ENCODE data around the gene RBFOX1. TPM values are rescaled to one million over a fixed set of nuclear protein-coding genes. Genes with fewer than 3 reads are reported as not detected.

The RBFOX1 gene
- total and polyA plus RNA-seq, 2 donors (not counting 1 experiment from before 2014, with no cell fraction given): not detected

- Histone ChIP-seq H3K4me2 (replicated peaks; ENCODE audit: low read depth, low read length, poor library complexity, severe bottlenecking) (no peak overlapping the region), H3K9ac (ENCODE audit: low read length) (no peak overlapping the region), H3K79me2 (ENCODE audit: control insufficient read depth, insufficient read depth, low read length) (no peaks in the 10 kb centered on the region), H2AFZ (ENCODE audit: insufficient read depth, low read depth, low read length, poor library complexity, severe bottlenecking) (no peak overlapping the region), H3K27ac (ENCODE audit: low read length in 2 of 2) (no peak overlapping the region), H3K27me3 (replicated peaks in 1 of 4; ENCODE audit: control extremely low read depth in 1 of 4, control insufficient read depth in 3 of 4, insufficient read depth in 4 of 4, low read length in 3 of 4) (no peaks in the 10 kb centered on the region), H4K20me1 (ENCODE audit: control insufficient read depth, insufficient read depth, low read length, poor library complexity, severe bottlenecking) (no peaks in the 10 kb centered on the region), H3K4me3 (ENCODE audit: control extremely low read depth in 1 of 5, extremely low read depth in 1 of 5, insufficient read depth in 1 of 5, low read depth in 2 of 5, low read length in 4 of 5) (no peak overlapping the region), H3K4me1 (ENCODE audit: control insufficient read depth in 2 of 2, insufficient read depth in 2 of 2, low read length in 2 of 2) (no peaks in the 10 kb centered on the region), H3K36me3 (replicated peaks in 1 of 2; ENCODE audit: control extremely low read depth in 1 of 2, control insufficient read depth in 1 of 2, extremely low read depth in 1 of 2, insufficient read depth in 2 of 2, low read length in 1 of 2) (no peaks in the 10 kb centered on the region), H3K9me3 (ENCODE audit: control extremely low read depth in 1 of 3, control insufficient read depth in 2 of 3, insufficient read depth in 1 of 3, low read length in 2 of 3) (no peaks in the 10 kb centered on the region)
- ATAC-seq (ENCODE audit: low read depth): no peak
- CTCF ChIA-PET: no interaction called here
- no peaks in the 10 kb centered on the region for H3K4me1 Mint-ChIP-seq
- H3K4me3 Mint-ChIP-seq: no peak overlapping the region
- WGBS (ENCODE audit: insufficient coverage): no CpG with 5 or more reads among the region's 3 CpGs
- intact Hi-C loops (cut with micrococcal nuclease): no loop called here
- H3K9me3 Mint-ChIP-seq (ENCODE audit: insufficient read depth): peaks cover 2% of the 10 kb centered on the region
- no peak overlapping the region for H3K27ac Mint-ChIP-seq
- no peak for DNase-seq
- H3K27me3 Mint-ChIP-seq: no peaks in the 10 kb centered on the region
- POLR2A ChIA-PET: no interaction called here
- TF ChIP-seq EZH2 (IDR thresholded peaks at IDR 0.05; ENCODE audit: borderline replicate concordance, insufficient read depth, low read depth, low read length, poor library complexity, severe bottlenecking): no peak
- TF ChIP-seq, protein P1, sequence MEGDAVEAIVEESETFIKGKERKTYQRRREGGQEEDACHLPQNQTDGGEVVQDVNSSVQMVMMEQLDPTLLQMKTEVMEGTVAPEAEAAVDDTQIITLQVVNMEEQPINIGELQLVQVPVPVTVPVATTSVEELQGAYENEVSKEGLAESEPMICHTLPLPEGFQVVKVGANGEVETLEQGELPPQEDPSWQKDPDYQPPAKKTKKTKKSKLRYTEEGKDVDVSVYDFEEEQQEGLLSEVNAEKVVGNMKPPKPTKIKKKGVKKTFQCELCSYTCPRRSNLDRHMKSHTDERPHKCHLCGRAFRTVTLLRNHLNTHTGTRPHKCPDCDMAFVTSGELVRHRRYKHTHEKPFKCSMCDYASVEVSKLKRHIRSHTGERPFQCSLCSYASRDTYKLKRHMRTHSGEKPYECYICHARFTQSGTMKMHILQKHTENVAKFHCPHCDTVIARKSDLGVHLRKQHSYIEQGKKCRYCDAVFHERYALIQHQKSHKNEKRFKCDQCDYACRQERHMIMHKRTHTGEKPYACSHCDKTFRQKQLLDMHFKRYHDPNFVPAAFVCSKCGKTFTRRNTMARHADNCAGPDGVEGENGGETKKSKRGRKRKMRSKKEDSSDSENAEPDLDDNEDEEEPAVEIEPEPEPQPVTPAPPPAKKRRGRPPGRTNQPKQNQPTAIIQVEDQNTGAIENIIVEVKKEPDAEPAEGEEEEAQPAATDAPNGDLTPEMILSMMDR (IDR thresholded peaks at IDR 0.05): no peak
Measured at GRCh38 chr16:7503666-7504065, 171.0 kb downstream of the RBFOX1 start.

GRCh38 chr16:7504844-7505243 lies 172.2 kb downstream of the RBFOX1 start:
- no peak overlapping the region for H3K27ac Mint-ChIP-seq
- Histone ChIP-seq H3K9ac (ENCODE audit: low read length) (no peak overlapping the region), H3K36me3 (replicated peaks in 1 of 2; ENCODE audit: control extremely low read depth in 1 of 2, control insufficient read depth in 1 of 2, extremely low read depth in 1 of 2, insufficient read depth in 2 of 2, low read length in 1 of 2) (no peaks in the 10 kb centered on the region), H2AFZ (ENCODE audit: insufficient read depth, low read depth, low read length, poor library complexity, severe bottlenecking) (no peak overlapping the region), H3K27ac (ENCODE audit: low read length in 2 of 2) (no peak overlapping the region), H3K9me3 (ENCODE audit: control extremely low read depth in 1 of 3, control insufficient read depth in 2 of 3, insufficient read depth in 1 of 3, low read length in 2 of 3) (no peaks in the 10 kb centered on the region), H3K4me3 (ENCODE audit: control extremely low read depth in 1 of 5, extremely low read depth in 1 of 5, insufficient read depth in 1 of 5, low read depth in 2 of 5, low read length in 4 of 5) (no peak overlapping the region), H3K4me1 (ENCODE audit: control insufficient read depth in 2 of 2, insufficient read depth in 2 of 2, low read length in 2 of 2) (no peaks in the 10 kb centered on the region), H4K20me1 (ENCODE audit: control insufficient read depth, insufficient read depth, low read length, poor library complexity, severe bottlenecking) (no peaks in the 10 kb centered on the region), H3K4me2 (replicated peaks; ENCODE audit: low read depth, low read length, poor library complexity, severe bottlenecking) (no peak overlapping the region), H3K27me3 (replicated peaks in 1 of 4; ENCODE audit: control extremely low read depth in 1 of 4, control insufficient read depth in 3 of 4, insufficient read depth in 4 of 4, low read length in 3 of 4) (no peaks in the 10 kb centered on the region), H3K79me2 (ENCODE audit: control insufficient read depth, insufficient read depth, low read length) (no peaks in the 10 kb centered on the region)
- DNase-seq: no peak
- 98% methylated on average over 6 of the region's 8 CpGs for WGBS (ENCODE audit: insufficient coverage)
- ATAC-seq (ENCODE audit: low read depth): no peak
- ChIA-PET POLR2A (no interaction called here), CTCF (no interaction called here)
- no peak overlapping the region for H3K4me3 Mint-ChIP-seq
- no peaks in the 10 kb centered on the region for H3K27me3 Mint-ChIP-seq
- peaks cover 2% of the 10 kb centered on the region for H3K9me3 Mint-ChIP-seq (ENCODE audit: insufficient read depth)
- TF ChIP-seq EZH2 (IDR thresholded peaks at IDR 0.05; ENCODE audit: borderline replicate concordance, insufficient read depth, low read depth, low read length, poor library complexity, severe bottlenecking): no peak
- TF ChIP-seq, protein P1 (IDR thresholded peaks at IDR 0.05): no peak
- no peaks in the 10 kb centered on the region for H3K4me1 Mint-ChIP-seq
- intact Hi-C loops (cut with micrococcal nuclease): no loop called here
